Measurements from ENCODE around the gene UBE2J1. TPM values are rescaled to one million over a fixed set of nuclear protein-coding genes. Genes with fewer than 3 reads are reported as not detected.
"Not testable (repeated sequence)": the region's sequence is repeated elsewhere in the genome, so short reads cannot be mapped to it uniquely, and the experiment has no call there.

UBE2J1 gene
- polyA plus RNA-seq, 4 donors = 53.7 to 69.5 (median 63.3) TPM

- DNase-seq (ENCODE audit: low read depth in 4 of 4, low spot score in 3 of 4) = no peak
These were observed 56.5 kb downstream of the UBE2J1 start for GRCh38 chr6:89295981-89296380.

- not testable (repeated sequence) for DNase-seq (ENCODE audit: low read depth in 4 of 4, low spot score in 3 of 4)
These were observed 57.4 kb downstream of the UBE2J1 start for GRCh38 chr6:89295116-89295515.

GRCh38 chr6:89291256-89291819 is 61.2 kb downstream of the UBE2J1 start:
- no peak for DNase-seq (ENCODE audit: low read depth in 4 of 4, low spot score in 3 of 4)

- DNase-seq (ENCODE audit: low read depth in 4 of 4, low spot score in 3 of 4) = no peak
These were observed 61.9 kb downstream of the UBE2J1 start for GRCh38 chr6:89290401-89291155.

GRCh38 chr6:89289710-89290109 is 62.8 kb downstream of the UBE2J1 start:
- DNase-seq (ENCODE audit: low read depth in 4 of 4, low spot score in 3 of 4) = no peak

GRCh38 chr6:89287351-89288028 is 65.0 kb downstream of the UBE2J1 start:
- no peak for DNase-seq (ENCODE audit: low read depth in 4 of 4, low spot score in 3 of 4)

GRCh38 chr6:89286516-89286915 is 66.0 kb downstream of the UBE2J1 start:
- no peak for DNase-seq (ENCODE audit: low read depth in 4 of 4, low spot score in 3 of 4)

- no peak for DNase-seq (ENCODE audit: low read depth in 4 of 4, low spot score in 3 of 4)
These were observed 67.4 kb downstream of the UBE2J1 start for GRCh38 chr6:89284963-89285735.

- DNase-seq (ENCODE audit: low read depth in 4 of 4, low spot score in 3 of 4) = no peak
These were observed 68.4 kb downstream of the UBE2J1 start for GRCh38 chr6:89284081-89284480.

GRCh38 chr6:89282749-89283148 is 69.8 kb downstream of the UBE2J1 start:
- no peak for DNase-seq (ENCODE audit: low read depth in 4 of 4, low spot score in 3 of 4)

- DNase-seq (ENCODE audit: low read depth in 4 of 4, low spot score in 3 of 4) = no peak
These were observed 70.7 kb downstream of the UBE2J1 start for GRCh38 chr6:89281779-89282246.

- no peak for DNase-seq (ENCODE audit: low read depth in 4 of 4, low spot score in 3 of 4)
These were observed 73.6 kb downstream of the UBE2J1 start for GRCh38 chr6:89278956-89279355.

Other genes with a start within 250 kb of the UBE2J1 start
- 10 to 100 TPM in 3 of 4 donors, 1 to 10 TPM in 1; 7.7 to 19.4 (median 15.0) TPM for gene SRSF12, start 234.7 kb downstream of the UBE2J1 start, polyA plus RNA-seq (ENCODE audit: insufficient read length in 4 of 4)
- gene PM20D2, start 206.7 kb downstream of the UBE2J1 start, polyA plus RNA-seq (ENCODE audit: insufficient read length in 4 of 4) = 10 to 100 TPM; 24.2 to 38.5 (median 38.0) TPM
- gene GABRR1, start 135.4 kb downstream of the UBE2J1 start, polyA plus RNA-seq (ENCODE audit: insufficient read length in 4 of 4) = 1 to 10 TPM; 2.0 to 6.5 (median 2.4) TPM
- gene GABRR2, start 37.4 kb downstream of the UBE2J1 start, polyA plus RNA-seq (ENCODE audit: insufficient read length in 4 of 4) = 1 to 10 TPM in 2 of 4 donors, under 1 TPM in 2; 0.79 to 2.6 (median 1.0) TPM
- gene RRAGD, start 59.6 kb upstream of the UBE2J1 start, polyA plus RNA-seq (ENCODE audit: insufficient read length in 4 of 4) = 10 to 100 TPM in 3 of 4 donors, 1 to 10 TPM in 1; 6.0 to 39.2 (median 35.5) TPM
- gene ANKRD6, start 80.4 kb upstream of the UBE2J1 start, polyA plus RNA-seq (ENCODE audit: insufficient read length in 4 of 4) = 10 to 100 TPM; 17.2 to 38.6 (median 25.4) TPM

Data from left renal pelvis (tissue), 4 donors.